ENCODE results near the gene SLC25A10.

- no peak for TF ChIP-seq ZNF274 (IDR thresholded peaks at IDR 0.05; ENCODE audit: low read depth, low read length)
- peak; percentile 3 for TF ChIP-seq YY1 (IDR thresholded peaks at IDR 0.05; ENCODE audit: insufficient read depth, insufficient read length)
- no peak for TF ChIP-seq SUZ12 (IDR thresholded peaks at IDR 0.05; ENCODE audit: extremely low read depth, insufficient read depth, insufficient read length)
Measured at GRCh38 chr17:81683208-81683583, 28.9 kb upstream of the SLC25A10 start.

Measured in NT2/D1 (cell line).